Measurements from ENCODE around the gene LRR1.

DNA sequence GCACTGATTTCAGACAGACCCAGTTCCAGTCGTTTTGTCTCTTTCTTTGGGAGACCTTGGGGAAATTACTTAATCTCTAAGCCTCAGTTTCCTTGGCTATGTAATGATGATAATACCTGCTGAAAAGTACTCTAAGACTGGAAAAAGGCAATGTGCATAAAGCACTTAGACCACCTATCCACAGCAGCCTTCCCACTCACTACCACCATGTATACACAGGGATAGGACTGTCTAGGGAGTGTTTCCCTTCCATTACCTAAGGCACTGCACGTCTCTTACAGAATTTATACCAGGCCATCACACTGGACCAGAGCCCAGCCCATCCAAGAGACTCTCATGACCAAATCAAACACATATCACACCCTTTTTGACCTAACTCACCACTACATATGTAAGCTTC is 18.9 kb upstream of the LRR1 start:
- TF ChIP-seq, protein P1, sequence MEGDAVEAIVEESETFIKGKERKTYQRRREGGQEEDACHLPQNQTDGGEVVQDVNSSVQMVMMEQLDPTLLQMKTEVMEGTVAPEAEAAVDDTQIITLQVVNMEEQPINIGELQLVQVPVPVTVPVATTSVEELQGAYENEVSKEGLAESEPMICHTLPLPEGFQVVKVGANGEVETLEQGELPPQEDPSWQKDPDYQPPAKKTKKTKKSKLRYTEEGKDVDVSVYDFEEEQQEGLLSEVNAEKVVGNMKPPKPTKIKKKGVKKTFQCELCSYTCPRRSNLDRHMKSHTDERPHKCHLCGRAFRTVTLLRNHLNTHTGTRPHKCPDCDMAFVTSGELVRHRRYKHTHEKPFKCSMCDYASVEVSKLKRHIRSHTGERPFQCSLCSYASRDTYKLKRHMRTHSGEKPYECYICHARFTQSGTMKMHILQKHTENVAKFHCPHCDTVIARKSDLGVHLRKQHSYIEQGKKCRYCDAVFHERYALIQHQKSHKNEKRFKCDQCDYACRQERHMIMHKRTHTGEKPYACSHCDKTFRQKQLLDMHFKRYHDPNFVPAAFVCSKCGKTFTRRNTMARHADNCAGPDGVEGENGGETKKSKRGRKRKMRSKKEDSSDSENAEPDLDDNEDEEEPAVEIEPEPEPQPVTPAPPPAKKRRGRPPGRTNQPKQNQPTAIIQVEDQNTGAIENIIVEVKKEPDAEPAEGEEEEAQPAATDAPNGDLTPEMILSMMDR (IDR thresholded peaks at IDR 0.05; ENCODE audit: insufficient read depth, low read length) = no peak
- no peak for TF ChIP-seq POLR2AphosphoS5 (IDR thresholded peaks at IDR 0.05; ENCODE audit: low read depth)
- TF ChIP-seq, protein P2, sequence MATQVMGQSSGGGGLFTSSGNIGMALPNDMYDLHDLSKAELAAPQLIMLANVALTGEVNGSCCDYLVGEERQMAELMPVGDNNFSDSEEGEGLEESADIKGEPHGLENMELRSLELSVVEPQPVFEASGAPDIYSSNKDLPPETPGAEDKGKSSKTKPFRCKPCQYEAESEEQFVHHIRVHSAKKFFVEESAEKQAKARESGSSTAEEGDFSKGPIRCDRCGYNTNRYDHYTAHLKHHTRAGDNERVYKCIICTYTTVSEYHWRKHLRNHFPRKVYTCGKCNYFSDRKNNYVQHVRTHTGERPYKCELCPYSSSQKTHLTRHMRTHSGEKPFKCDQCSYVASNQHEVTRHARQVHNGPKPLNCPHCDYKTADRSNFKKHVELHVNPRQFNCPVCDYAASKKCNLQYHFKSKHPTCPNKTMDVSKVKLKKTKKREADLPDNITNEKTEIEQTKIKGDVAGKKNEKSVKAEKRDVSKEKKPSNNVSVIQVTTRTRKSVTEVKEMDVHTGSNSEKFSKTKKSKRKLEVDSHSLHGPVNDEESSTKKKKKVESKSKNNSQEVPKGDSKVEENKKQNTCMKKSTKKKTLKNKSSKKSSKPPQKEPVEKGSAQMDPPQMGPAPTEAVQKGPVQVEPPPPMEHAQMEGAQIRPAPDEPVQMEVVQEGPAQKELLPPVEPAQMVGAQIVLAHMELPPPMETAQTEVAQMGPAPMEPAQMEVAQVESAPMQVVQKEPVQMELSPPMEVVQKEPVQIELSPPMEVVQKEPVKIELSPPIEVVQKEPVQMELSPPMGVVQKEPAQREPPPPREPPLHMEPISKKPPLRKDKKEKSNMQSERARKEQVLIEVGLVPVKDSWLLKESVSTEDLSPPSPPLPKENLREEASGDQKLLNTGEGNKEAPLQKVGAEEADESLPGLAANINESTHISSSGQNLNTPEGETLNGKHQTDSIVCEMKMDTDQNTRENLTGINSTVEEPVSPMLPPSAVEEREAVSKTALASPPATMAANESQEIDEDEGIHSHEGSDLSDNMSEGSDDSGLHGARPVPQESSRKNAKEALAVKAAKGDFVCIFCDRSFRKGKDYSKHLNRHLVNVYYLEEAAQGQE (IDR thresholded peaks at IDR 0.05; ENCODE audit: insufficient replicate concordance, low read depth) = no peak

Measured in HL-60 (cell line).